Measurements from ENCODE around the gene CGREF1. TPM values are rescaled to one million over a fixed set of nuclear protein-coding genes. Genes with fewer than 3 reads are reported as not detected.

Gene CGREF1
- polyA plus RNA-seq, 1 of the 3 experiments (the other 2 are of a cell fraction) = 18.3 TPM

GRCh38 chr2:27127883-27128667 is 9.1 kb upstream of the CGREF1 start (continued):
- TF ChIP-seq, protein P1, sequence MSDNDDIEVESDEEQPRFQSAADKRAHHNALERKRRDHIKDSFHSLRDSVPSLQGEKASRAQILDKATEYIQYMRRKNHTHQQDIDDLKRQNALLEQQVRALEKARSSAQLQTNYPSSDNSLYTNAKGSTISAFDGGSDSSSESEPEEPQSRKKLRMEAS (IDR thresholded peaks at IDR 0.05; ENCODE audit: low read depth) = no peak
- TF ChIP-seq YY1 (IDR thresholded peaks at IDR 0.05; ENCODE audit: low read depth) (no peak), USF2 (IDR thresholded peaks at IDR 0.05; ENCODE audit: borderline replicate concordance, low read depth, low read length) (no peak), NRF1 (IDR thresholded peaks at IDR 0.05; ENCODE audit: low read depth, low read length) (no peak)

DNA sequence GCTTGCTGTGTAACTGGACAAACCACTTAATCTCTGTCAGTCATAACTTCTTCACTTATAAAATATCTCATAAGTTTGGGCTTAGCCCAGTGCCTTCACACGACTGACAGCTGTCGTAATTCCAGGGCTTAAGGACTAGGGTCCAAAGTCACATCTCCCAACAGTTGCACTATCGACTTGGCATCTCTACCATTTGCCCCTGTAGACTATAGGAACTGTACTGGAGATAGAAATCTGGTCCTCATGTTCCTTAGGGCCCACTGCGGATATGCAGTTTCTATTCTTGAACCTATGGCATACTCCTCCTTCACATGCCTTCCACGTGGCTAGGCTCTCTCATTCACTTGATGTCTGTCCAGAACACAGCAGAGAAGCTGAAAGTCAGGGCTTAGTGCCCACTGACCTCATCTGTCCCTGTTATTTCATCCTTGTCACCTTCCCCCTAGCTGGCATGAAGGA is 7.4 kb upstream of the CGREF1 start:
- no peaks in the 10 kb centered on the region for H4K20me1 ChIP-seq (ENCODE audit: insufficient read depth)
- no peaks in the 10 kb centered on the region for H3K9me3 ChIP-seq
- CTCF ChIA-PET = interaction anchor here (0.7 to 1.8 kb wide), 4 partner anchors 38 to 177 kb away, joined by 3 to 6 read pairs (median 4); no protein-coding TSS in a partner anchor
- H3K27me3 ChIP-seq (ENCODE audit: insufficient read depth) = no peaks in the 10 kb centered on the region
- POLR2A ChIA-PET = interaction anchor here (1.2 kb wide), 1 partner anchor 39 kb away, joined by 5 read pairs; the partner anchor contains the start of gene KHK
- peaks cover 0 to 17% of the 10 kb centered on the region in 2 experiments for H3K36me3 ChIP-seq (replicated peaks in 1 of 2; ENCODE audit: control insufficient read depth in 1 of 2, insufficient read depth in 2 of 2, low read length in 1 of 2)
- H3K27ac ChIP-seq (ENCODE audit: low read depth in 2 of 2, low read length in 1 of 2) = no peak overlapping the region
- no peak overlapping the region for H3K4me2 ChIP-seq
- no peaks in the 10 kb centered on the region for H3F3A ChIP-seq (replicated peaks; ENCODE audit: insufficient read depth)
- TF ChIP-seq FOXJ3 (CRISPR knock-in tag; IDR thresholded peaks at IDR 0.05) = no peak
- no peak for TF ChIP-seq EZH2phosphoT487 (IDR thresholded peaks at IDR 0.05; ENCODE audit: borderline replicate concordance, low read depth)
- no peak for TF ChIP-seq EP300 (IDR thresholded peaks at IDR 0.05; ENCODE audit: borderline replicate concordance in 1 of 2, low read depth in 1 of 2, low read length in 1 of 2)
- TF ChIP-seq TAF1 (IDR thresholded peaks at IDR 0.05; ENCODE audit: borderline replicate concordance, low read depth, low read length) = no peak
- TF ChIP-seq FOXM1 (IDR thresholded peaks at IDR 0.05; ENCODE audit: low read depth) = no peak
- TF ChIP-seq TCF12 (IDR thresholded peaks at IDR 0.05) = no peak
- TF ChIP-seq, protein P1 (IDR thresholded peaks at IDR 0.05; ENCODE audit: low read depth) = no peak
- TF ChIP-seq FOSL2 (IDR thresholded peaks at IDR 0.05; ENCODE audit: borderline replicate concordance, low read depth) = no peak
- no peak for TF ChIP-seq IRF3 (IDR thresholded peaks at IDR 0.05; ENCODE audit: low read depth, low read length)
- no peak for TF ChIP-seq USF2 (IDR thresholded peaks at IDR 0.05; ENCODE audit: borderline replicate concordance, low read depth, low read length)
- TF ChIP-seq, protein P2, sequence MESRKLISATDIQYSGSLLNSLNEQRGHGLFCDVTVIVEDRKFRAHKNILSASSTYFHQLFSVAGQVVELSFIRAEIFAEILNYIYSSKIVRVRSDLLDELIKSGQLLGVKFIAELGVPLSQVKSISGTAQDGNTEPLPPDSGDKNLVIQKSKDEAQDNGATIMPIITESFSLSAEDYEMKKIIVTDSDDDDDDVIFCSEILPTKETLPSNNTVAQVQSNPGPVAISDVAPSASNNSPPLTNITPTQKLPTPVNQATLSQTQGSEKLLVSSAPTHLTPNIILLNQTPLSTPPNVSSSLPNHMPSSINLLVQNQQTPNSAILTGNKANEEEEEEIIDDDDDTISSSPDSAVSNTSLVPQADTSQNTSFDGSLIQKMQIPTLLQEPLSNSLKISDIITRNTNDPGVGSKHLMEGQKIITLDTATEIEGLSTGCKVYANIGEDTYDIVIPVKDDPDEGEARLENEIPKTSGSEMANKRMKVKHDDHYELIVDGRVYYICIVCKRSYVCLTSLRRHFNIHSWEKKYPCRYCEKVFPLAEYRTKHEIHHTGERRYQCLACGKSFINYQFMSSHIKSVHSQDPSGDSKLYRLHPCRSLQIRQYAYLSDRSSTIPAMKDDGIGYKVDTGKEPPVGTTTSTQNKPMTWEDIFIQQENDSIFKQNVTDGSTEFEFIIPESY (IDR thresholded peaks at IDR 0.05; ENCODE audit: borderline replicate concordance, low read depth) = no peak
- TF ChIP-seq CTCF (IDR thresholded peaks at IDR 0.05) = no peak
- TF ChIP-seq USF1 (IDR thresholded peaks at IDR 0.05; ENCODE audit: borderline replicate concordance, low read depth) = no peak
- TF ChIP-seq NFIC (IDR thresholded peaks at IDR 0.05; ENCODE audit: borderline replicate concordance) = no peak
- TF ChIP-seq RCOR1 (IDR thresholded peaks at IDR 0.05; ENCODE audit: low read length) = no peak
- no peak for TF ChIP-seq SMC3 (IDR thresholded peaks at IDR 0.05; ENCODE audit: low read depth, low read length)
- 67% methylated on average over 5 of the region's 5 CpGs for WGBS (ENCODE audit: low lambda C conversion rate)
- DNase-seq = no peak
- no peaks in the 10 kb centered on the region for H3K79me2 ChIP-seq (ENCODE audit: insufficient read depth)
- no peak overlapping the region for H3K9ac ChIP-seq
- no peak overlapping the region for H3K4me3 ChIP-seq (ENCODE audit: low read depth in 2 of 2, low read length in 1 of 2)
- H3K4me1 ChIP-seq (ENCODE audit: control insufficient read depth in 1 of 2, insufficient read depth in 2 of 2, low read depth in 1 of 2, low read length in 1 of 2) = peaks cover 0 to 14% of the 10 kb centered on the region in 2 experiments; a peak in 1 of 4 replicates
- no peaks in the 10 kb centered on the region for H3K9me2 ChIP-seq
- no peak overlapping the region for H2AFZ ChIP-seq (ENCODE audit: low read depth)

All from SK-N-SH (cell line).